K562 (cell line): ENCODE measurements around the gene SLC1A4. TPM values are rescaled to one million over a fixed set of nuclear protein-coding genes. Genes with fewer than 3 reads are reported as not detected.

ENCODE experiments used
- ATAC-seq: fragments of 200-7000 bp; cut with Tn5 transposase; 3 replicates; pipeline ENCODE4 v1.9.1; 2020; ENCODE audit warnings: moderate library complexity
- BruUV-seq: library from RNA; stranded (reverse); fragments of 400-500 nt; replicated peaks from 2 replicates; lab custom pipeline; 2021; lab: Mats Ljungman, UMichigan
- CTCF ChIA-PET: fragments of 300-600 bp; formaldehyde crosslinking; extraction: SDS; loops from one replicate; lab custom pipeline; 2021; ENCODE audit warnings: low intra/inter-chr PET ratio; lab: Yijun Ruan, JAX
- POLR2A ChIA-PET: fragments of 300-600, 350-650 bp; sonication (Branson Sonifier 250); formaldehyde crosslinking; extraction: SDS; loops from one replicate; lab custom pipeline; 2021; ENCODE audit warnings: antibody characterized with exemption, inconsistent platforms; lab: Yijun Ruan, JAX
- DNase-seq, 4 experiments: peaks; one replicate each; pipeline versions ENCODE4 v3.0.0 to v3.0.0-alpha.2; 2011 to 2018; ENCODE audit warnings: low spot score in 3 of 4, mixed read lengths in 3 of 4; ENCODE audit errors: extremely low read depth in 1 of 4
- FAIRE-seq: peaks from 2 replicates; lab custom pipeline; 2011; peaks lifted over from hg19 to GRCh38; lab: Jason Lieb, UNC
- H2AFZ ChIP-seq: 2 replicates; pipeline ENCODE4 v1.6.0; 2011; ENCODE audit warnings: low read depth, low read length, control low read depth, inconsistent platforms
- H3K27ac ChIP-seq: fragments of 200-600 bp; 3 replicates; pipeline ENCODE4 v1.8.0; 2011; ENCODE audit warnings: low read depth, mild to moderate bottlenecking, control low read depth, inconsistent platforms, low read length, moderate library complexity, mixed read lengths; ENCODE audit errors: extremely low read depth
- H3K27me3 ChIP-seq, 2 experiments: fragments of 300-600 bp in 1 of 2; 2 replicates in 1 of 2; 3 replicates in 1 of 2; pipeline versions ENCODE4 v1.6.0 to v1.8.0; 2011; ENCODE audit warnings: inconsistent platforms in 2 of 2, low read length in 2 of 2, mild to moderate bottlenecking in 1 of 2, mixed read lengths in 1 of 2, moderate library complexity in 1 of 2; ENCODE audit not compliant: control insufficient read depth in 2 of 2, insufficient read depth in 2 of 2
- H3K36me3 ChIP-seq: fragments of 300-600 bp; 3 replicates; pipeline ENCODE4 v1.8.0; 2011; ENCODE audit warnings: mild to moderate bottlenecking, low read length, inconsistent platforms; ENCODE audit not compliant: control insufficient read depth, insufficient read depth
- H3K4me1 ChIP-seq, 2 experiments: fragments of 200-600 bp in 1 of 2; replicated peaks in 1 of 2; 2 replicates in 1 of 2; 3 replicates in 1 of 2; pipeline versions ENCODE4 v1.5.1 to v1.8.0; 2011; ENCODE audit warnings: inconsistent platforms in 2 of 2, low read length in 2 of 2, mild to moderate bottlenecking in 1 of 2, mixed read lengths in 1 of 2, moderate library complexity in 1 of 2; ENCODE audit not compliant: control insufficient read depth in 2 of 2, insufficient read depth in 2 of 2
- H3K4me2 ChIP-seq: 2 replicates; pipeline ENCODE4 v1.6.1; 2011; ENCODE audit warnings: low read length, control low read depth, inconsistent platforms, mixed read lengths; ENCODE audit not compliant: insufficient read depth
- H3K4me3 ChIP-seq: fragments of 200-600 bp; sonication (generic), shearing (Covaris generic); 2 replicates; pipeline ENCODE4 v1.5.1; 2016; ENCODE audit warnings: control low read depth, inconsistent platforms
- H3K79me2 ChIP-seq: fragments of 200-600 bp; 3 replicates; pipeline ENCODE4 v1.8.0; 2011; ENCODE audit warnings: low read length, inconsistent platforms; ENCODE audit not compliant: control insufficient read depth, insufficient read depth
- H3K9ac ChIP-seq, 2 experiments: 2 replicates each; pipeline versions ENCODE4 v1.6.0 to v1.6.1; 2011; ENCODE audit warnings: low read depth in 2 of 2, low read length in 2 of 2, control low read depth in 1 of 2, inconsistent platforms in 1 of 2, mild to moderate bottlenecking in 1 of 2, mixed read lengths in 1 of 2; ENCODE audit not compliant: insufficient read depth in 1 of 2
- H3K9me1 ChIP-seq: one replicate; pipeline ENCODE4 v1.6.0; 2011; ENCODE audit warnings: inconsistent platforms, mild to moderate bottlenecking, low read length, moderate library complexity; ENCODE audit not compliant: control insufficient read depth, insufficient read depth
- H3K9me3 ChIP-seq: replicated peaks from 2 replicates; pipeline ENCODE4 v1.5.1; 2011; ENCODE audit warnings: low read depth, low read length, inconsistent platforms; ENCODE audit not compliant: control insufficient read depth, insufficient read depth
- H4K20me1 ChIP-seq: replicated peaks from 2 replicates; pipeline ENCODE4 v1.6.1; 2011; ENCODE audit warnings: low read length, inconsistent platforms, mixed read lengths; ENCODE audit not compliant: control insufficient read depth, insufficient read depth
- NFIC ChIP-seq: fragments of 450-650 bp; IDR thresholded peaks from 2 replicates; pipeline ENCODE4 v1.6.1; 2017; ENCODE audit warnings: mild to moderate bottlenecking, inconsistent platforms
- RAD21 ChIP-seq, 2 experiments: fragments of 250-450 bp in 1 of 2; fragments of 450-650 bp in 1 of 2; sonication (Bioruptor Pico) in 1 of 2; formaldehyde crosslinking in 1 of 2; IDR thresholded peaks in 1 of 2; conservative IDR thresholded peaks in 1 of 2; 2 replicates each; pipeline versions ENCODE4 v1.4.0 to v1.8.0; 2020 to 2022; ENCODE audit warnings: mild to moderate bottlenecking in 2 of 2, moderate library complexity in 1 of 2
- ZBED1 ChIP-seq: IDR thresholded peaks from 2 replicates; pipeline ENCODE4 v1.6.1; 2014
- ZNF175 ChIP-seq: fragments of 200-800 bp; sonication (Bioruptor generic); IDR thresholded peaks from 2 replicates; pipeline ENCODE4 v1.6.1; 2016; ENCODE audit warnings: low read depth, mild to moderate bottlenecking, missing genetic modification characterization, missing compliant biosample characterization
- WGBS: fragments of 100-300 bp; shearing (Covaris generic); methylation state at CpG from one replicate; pipeline ENCODE4 v1.1.6; 2016; ENCODE audit warnings: low coverage, mixed read lengths; ENCODE audit not compliant: insufficient coverage; ENCODE audit errors: missing lambda C conversion rate; 5-methylcytosine and 5-hydroxymethylcytosine counted together
- in situ Hi-C: fragments of 300-500 bp; cut with MboI; formaldehyde crosslinking; loops from 4 replicates; pipeline ENCODE4 v1.15.0; 2018; ENCODE audit warnings: inconsistent platforms, mixed read lengths
- intact Hi-C: fragments of 100-400 bp; cut with micrococcal nuclease; formaldehyde crosslinking; loops from 2 replicates; pipeline ENCODE4 v1.14.2; 2022
- polyA plus RNA-seq, 8 experiments: library from polyadenylated mRNA; depleted of rRNA in 4 of 8; stranded (reverse) in 5 of 8; unstranded in 3 of 8; fragments of >200 nt; fragmentation: Nextera tagmentation in 2 of 8; fragmentation: Illumina TruSeq in 1 of 8; extraction: Ambion mirVana in 2 of 8; extraction: Trizol in 1 of 8; gene quantifications; 2 replicates each; pipeline versions ENCODE4 v1.2.1 to v1.2.3, GENCODE V29; 2011 to 2014; ENCODE audit warnings: inconsistent platforms in 1 of 8, missing spikeins in 1 of 8
- total RNA-seq, 7 experiments: library from RNA; depleted of rRNA in 6 of 7; stranded (reverse); fragments of >200 nt in 6 of 7; fragmentation: Illumina TruSeq in 2 of 7; extraction: Trizol in 2 of 7; gene quantifications; 2 replicates each; pipeline versions ENCODE4 v1.2.1 to v1.2.3, GENCODE V29; 2011 to 2021; ENCODE audit warnings: low replicate concordance in 1 of 7
- TF ChIP-seq, protein P1 (sequence below): fragments of 250-450 bp; sonication (Bioruptor Pico); IDR thresholded peaks from 2 replicates; pipeline ENCODE4 v1.8.0; 2022; ENCODE audit warnings: inconsistent platforms, mild to moderate bottlenecking, moderate library complexity, borderline replicate concordance
- TF ChIP-seq, protein P2 (sequence below), 2 experiments: IDR thresholded peaks in 1 of 2; conservative IDR thresholded peaks in 1 of 2; 2 replicates each; pipeline ENCODE4 v1.6.1; 2016; ENCODE audit warnings: low read depth in 2 of 2, mild to moderate bottlenecking in 1 of 2, missing compliant biosample characterization in 1 of 2, missing genetic modification characterization in 1 of 2, moderate library complexity in 1 of 2

SLC1A4 gene
- total and polyA plus RNA-seq, 9 of the 15 experiments (the other 6 are each of a cell fraction or from before 2014, with no cell fraction given), result 4.4 to 24.0 (median 10.9) TPM

DNA sequence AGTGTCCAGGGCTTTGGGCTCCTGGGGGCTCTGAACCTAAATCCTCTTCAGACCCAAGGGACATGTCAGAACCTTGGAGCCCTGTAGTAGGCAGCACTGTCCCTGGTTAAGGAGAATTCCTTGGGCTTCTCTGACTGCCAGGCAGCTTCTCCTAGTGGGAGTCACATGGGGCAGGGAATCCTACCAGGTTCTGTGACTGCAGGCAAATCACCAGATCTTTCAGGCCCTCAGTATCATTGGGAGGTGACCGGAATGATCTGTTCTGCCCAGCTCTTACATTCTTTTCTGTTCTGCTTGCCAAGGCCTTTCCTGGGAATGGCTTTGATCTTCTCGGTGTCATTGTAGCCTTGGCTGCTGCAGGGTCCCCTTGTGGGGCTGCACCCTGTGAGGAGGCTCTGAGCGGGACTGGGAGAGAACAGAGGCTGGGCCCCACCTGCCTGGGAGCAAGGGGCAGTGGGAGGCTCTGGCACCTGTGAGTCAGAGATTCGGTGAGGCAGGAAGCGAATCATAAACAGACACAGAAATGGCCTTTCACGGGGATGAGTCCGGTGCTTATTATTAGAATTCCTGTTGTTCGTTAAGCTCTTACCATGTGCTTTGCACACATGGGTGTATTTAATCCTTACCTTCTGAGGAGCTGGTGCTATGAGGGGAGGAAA is 81.1 kb downstream of the SLC1A4 start:
- FAIRE-seq (no peak), ATAC-seq (peak; percentile 10; the same call in 1 of the 3 replicates)
- Histone ChIP-seq H4K20me1 (0 out of 2 replicates have a peak, but pooled peaks cover 4% of the 10 kb centered on the region), H3K9me3 (no peaks in the 10 kb centered on the region), H3K9me1 (no peaks in the 10 kb centered on the region), H3K27me3 (no peaks in the 10 kb centered on the region), H3K36me3 (peaks cover 59% of the 10 kb centered on the region)
- POLR2A ChIA-PET, result interaction anchor here (0.6 to 1.9 kb wide), 4 partner anchors 8 to 14 kb away, joined by 3 to 7 read pairs (median 3); partner anchors contain the start of gene CEP68
- in situ Hi-C loops, result loop anchor here (5.0 kb wide), 1 partner anchor 117 kb away; no protein-coding TSS in a partner anchor
- TF ChIP-seq ZNF175, result no peak
- TF ChIP-seq RAD21 (CRISPR knock-in tag; conservative IDR thresholded peaks at IDR 0.05 in 1 of 2, IDR thresholded peaks at IDR 0.05 in 1 of 2), result peak in 1 of 2 experiments; percentile 7; a peak in 1 of 4 replicates
- TF ChIP-seq NFIC, result no peak
- TF ChIP-seq, protein P1, sequence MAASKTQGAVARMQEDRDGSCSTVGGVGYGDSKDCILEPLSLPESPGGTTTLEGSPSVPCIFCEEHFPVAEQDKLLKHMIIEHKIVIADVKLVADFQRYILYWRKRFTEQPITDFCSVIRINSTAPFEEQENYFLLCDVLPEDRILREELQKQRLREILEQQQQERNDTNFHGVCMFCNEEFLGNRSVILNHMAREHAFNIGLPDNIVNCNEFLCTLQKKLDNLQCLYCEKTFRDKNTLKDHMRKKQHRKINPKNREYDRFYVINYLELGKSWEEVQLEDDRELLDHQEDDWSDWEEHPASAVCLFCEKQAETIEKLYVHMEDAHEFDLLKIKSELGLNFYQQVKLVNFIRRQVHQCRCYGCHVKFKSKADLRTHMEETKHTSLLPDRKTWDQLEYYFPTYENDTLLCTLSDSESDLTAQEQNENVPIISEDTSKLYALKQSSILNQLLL, result no peak
- TF ChIP-seq, protein P2, sequence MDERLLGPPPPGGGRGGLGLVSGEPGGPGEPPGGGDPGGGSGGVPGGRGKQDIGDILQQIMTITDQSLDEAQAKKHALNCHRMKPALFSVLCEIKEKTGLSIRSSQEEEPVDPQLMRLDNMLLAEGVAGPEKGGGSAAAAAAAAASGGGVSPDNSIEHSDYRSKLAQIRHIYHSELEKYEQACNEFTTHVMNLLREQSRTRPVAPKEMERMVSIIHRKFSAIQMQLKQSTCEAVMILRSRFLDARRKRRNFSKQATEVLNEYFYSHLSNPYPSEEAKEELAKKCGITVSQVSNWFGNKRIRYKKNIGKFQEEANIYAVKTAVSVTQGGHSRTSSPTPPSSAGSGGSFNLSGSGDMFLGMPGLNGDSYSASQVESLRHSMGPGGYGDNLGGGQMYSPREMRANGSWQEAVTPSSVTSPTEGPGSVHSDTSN (CRISPR knock-in tag; IDR thresholded peaks at IDR 0.05; ENCODE audit: low read depth), result no peak
- TF ChIP-seq, protein P2 (tag; conservative IDR thresholded peaks at IDR 0.05; ENCODE audit: low read depth), result no peak
- no peak for TF ChIP-seq ZBED1
- TF ChIP-seq, all 486 proteins: peak for 1
- Histone ChIP-seq H3K9ac (no peak overlapping the region), H3K27ac (no peak overlapping the region), H3K79me2 (peaks cover 12% of the 10 kb centered on the region), H3K4me1 (peaks cover 9 to 11% of the 10 kb centered on the region in 2 experiments; a peak in 4 of 5 replicates), H3K4me2 (no peak overlapping the region), H3K4me3 (no peak overlapping the region), H2AFZ (no peak overlapping the region)
- no peak for DNase-seq
- WGBS, result 79% methylated on average over 8 of the region's 8 CpGs
- CTCF ChIA-PET, result no interaction called here
- intact Hi-C loops, result no loop called here
- BruUV-seq, result no TSS peak
